Esophagus (tissue), 2 donors: ENCODE data around the gene COL11A2. TPM values are rescaled to one million over a fixed set of nuclear protein-coding genes. Genes with fewer than 3 reads are reported as not detected.

Experiments used
- H3K27ac ChIP-seq, 2 donors: one replicate each; pipeline ENCODE4 v1.5.1; 2013; ENCODE audit warnings: low read depth in 2 of 2, mild to moderate bottlenecking in 2 of 2, inconsistent platforms in 1 of 2, low read length in 1 of 2, moderate library complexity in 1 of 2
- H3K27me3 ChIP-seq, 2 donors: one replicate each; pipeline ENCODE4 v1.6.1; 2013; ENCODE audit warnings: low read length in 2 of 2, control low read depth in 1 of 2, mild to moderate bottlenecking in 1 of 2; ENCODE audit not compliant: insufficient read depth in 2 of 2, control insufficient read depth in 1 of 2
- H3K36me3 ChIP-seq, 2 donors: one replicate each; pipeline ENCODE4 v1.6.1; 2013; ENCODE audit warnings: low read length in 1 of 2; ENCODE audit not compliant: control insufficient read depth in 2 of 2, insufficient read depth in 2 of 2
- H3K4me1 ChIP-seq, 2 donors: one replicate each; pipeline ENCODE4 v1.6.1; 2013; ENCODE audit warnings: low read length in 1 of 2; ENCODE audit not compliant: control insufficient read depth in 2 of 2, insufficient read depth in 2 of 2
- H3K4me3 ChIP-seq, 2 donors: one replicate each; pipeline ENCODE4 v1.5.1; 2013; ENCODE audit warnings: low read length in 2 of 2, mild to moderate bottlenecking in 2 of 2, low read depth in 1 of 2, moderate library complexity in 1 of 2
- H3K9me3 ChIP-seq, 2 donors: one replicate each; pipeline ENCODE4 v1.6.1; 2013; ENCODE audit warnings: mild to moderate bottlenecking in 2 of 2, low read depth in 1 of 2, low read length in 1 of 2, moderate library complexity in 1 of 2; ENCODE audit not compliant: control insufficient read depth in 2 of 2, insufficient read depth in 1 of 2
- WGBS, 2 donors: extraction: QIAGEN DNeasy Blood & Tissue Kit; methylation state at CpG; one replicate each; pipeline ENCODE4 v1.1.7; 2013; 5-methylcytosine and 5-hydroxymethylcytosine counted together
- polyA plus RNA-seq, 2 donors: library from polyadenylated mRNA; stranded (reverse); fragments of 200-250 nt; gene quantifications; one replicate each; pipeline ENCODE4 v1.2.3, GENCODE V29; 2013
- donor health status: healthy with polysubstance abuse.
- donor health status: Bipolar disorder and iron deficiency.

Gene COL11A2
- polyA plus RNA-seq, 2 donors: 0.38 to 1.3 TPM

GRCh38 chr6:33194431-33194979, 2.2 kb upstream of the COL11A2 start:
- Histone ChIP-seq H3K27ac (no peak overlapping the region), H3K4me1 (peaks cover 7 to 14% of the 10 kb centered on the region in 2 donors), H3K9me3 (no peaks in the 10 kb centered on the region), H3K27me3 (no peaks in the 10 kb centered on the region), H3K4me3 (no peak overlapping the region), H3K36me3 (peaks cover 14 to 24% of the 10 kb centered on the region in 2 donors)
- 68 to 69% methylated on average over 8 of the region's 8 CpGs for WGBS, 2 donors

- H3K36me3 ChIP-seq: peaks cover 14 to 24% of the 10 kb centered on the region in 2 donors
- peaks cover 5 to 9% of the 10 kb centered on the region in 2 donors for H3K4me1 ChIP-seq
- WGBS, 2 donors: 57 to 65% methylated on average over 6 of the region's 6 CpGs
- peak overlapping the region in 1 of 2 donors; percentile 33 for H3K27ac ChIP-seq
- H3K9me3 ChIP-seq: no peaks in the 10 kb centered on the region
- no peaks in the 10 kb centered on the region for H3K27me3 ChIP-seq
- H3K4me3 ChIP-seq: no peak overlapping the region
These were observed 1.4 kb upstream of the COL11A2 start for GRCh38 chr6:33193619-33194018.

- peak overlapping the region; percentile 20 to 37 for H3K4me3 ChIP-seq
- H3K27me3 ChIP-seq: no peaks in the 10 kb centered on the region
- no peaks in the 10 kb centered on the region for H3K9me3 ChIP-seq
- H3K36me3 ChIP-seq: peaks cover 14 to 24% of the 10 kb centered on the region in 2 donors
- H3K27ac ChIP-seq: peak overlapping the region in 1 of 2 donors; percentile 33
- H3K4me1 ChIP-seq: peaks cover 5 to 9% of the 10 kb centered on the region in 2 donors
- WGBS, 2 donors: 3 to 5% methylated on average over 36 to 72 of the region's 72 CpGs
These were observed 670 bp upstream of the COL11A2 start for GRCh38 chr6:33192671-33193602.

GRCh38 chr6:33191383-33192104, 723 bp downstream of the COL11A2 start:
- peaks cover 14 to 20% of the 10 kb centered on the region in 2 donors for H3K36me3 ChIP-seq
- H3K9me3 ChIP-seq: no peaks in the 10 kb centered on the region
- 45 to 52% methylated on average over 8 of the region's 8 CpGs for WGBS, 2 donors
- no peak overlapping the region for H3K4me3 ChIP-seq
- H3K4me1 ChIP-seq: peaks cover 5 to 9% of the 10 kb centered on the region in 2 donors
- H3K27me3 ChIP-seq: no peaks in the 10 kb centered on the region
- H3K27ac ChIP-seq: no peak overlapping the region

GRCh38 chr6:33190504-33191107, 1.7 kb downstream of the COL11A2 start:
- H3K36me3 ChIP-seq: peaks cover 5 to 14% of the 10 kb centered on the region in 2 donors
- no peaks in the 10 kb centered on the region for H3K27me3 ChIP-seq
- 75 to 87% methylated on average over 10 to 11 of the region's 11 CpGs for WGBS, 2 donors

GRCh38 chr6:33189625-33190448, 2.4 kb downstream of the COL11A2 start:
- peaks cover 0 to 6% of the 10 kb centered on the region in 2 donors for H3K36me3 ChIP-seq
- peaks cover 5 to 9% of the 10 kb centered on the region in 2 donors for H3K4me1 ChIP-seq
- H3K9me3 ChIP-seq: no peaks in the 10 kb centered on the region
- no peaks in the 10 kb centered on the region for H3K27me3 ChIP-seq
- 63 to 69% methylated on average over 7 of the region's 7 CpGs for WGBS, 2 donors
- no peak overlapping the region for H3K27ac ChIP-seq
- H3K4me3 ChIP-seq: no peak overlapping the region

More at GRCh38 chr6:33190504-33191107, 1.7 kb downstream of the COL11A2 start:
- Histone ChIP-seq H3K27ac (no peak overlapping the region), H3K4me1 (peaks cover 5 to 9% of the 10 kb centered on the region in 2 donors), H3K4me3 (no peak overlapping the region), H3K9me3 (no peaks in the 10 kb centered on the region)

GRCh38 chr6:33189164-33189563, 3.1 kb downstream of the COL11A2 start:
- Histone ChIP-seq H3K27me3 (no peaks in the 10 kb centered on the region), H3K9me3 (no peaks in the 10 kb centered on the region), H3K36me3 (no peaks in the 10 kb centered on the region), H3K4me3 (no peak overlapping the region), H3K4me1 (peaks cover 5 to 9% of the 10 kb centered on the region in 2 donors), H3K27ac (no peak overlapping the region)
- 82 to 88% methylated on average over 8 of the region's 8 CpGs for WGBS, 2 donors

GRCh38 chr6:33187809-33188208, 4.5 kb downstream of the COL11A2 start:
- H3K27ac ChIP-seq: no peak overlapping the region
- no peaks in the 10 kb centered on the region for H3K36me3 ChIP-seq

More at GRCh38 chr6:33187809-33188208, 4.5 kb downstream of the COL11A2 start:
- Histone ChIP-seq H3K9me3 (no peaks in the 10 kb centered on the region), H3K4me1 (peaks cover 2 to 3% of the 10 kb centered on the region in 2 donors), H3K27me3 (no peaks in the 10 kb centered on the region), H3K4me3 (no peak overlapping the region)
- WGBS, 2 donors: 89 to 96% methylated on average over 1 of the region's 1 CpG
